Tongue (tissue), 2 donors: ENCODE results near the gene STRBP. TPM values are rescaled to one million over a fixed set of nuclear protein-coding genes. Genes with fewer than 3 reads are reported as not detected.
"Not testable (repeated sequence)": the region's sequence is repeated elsewhere in the genome, so short reads cannot be mapped to it uniquely, and the experiment has no call there.

Experiments
- DNase-seq: peaks from one replicate; pipeline ENCODE4 v3.0.0-alpha.2; 2015
- total RNA-seq: library from RNA; depleted of rRNA; stranded (reverse); fragments of >200 nt; gene quantifications from one replicate; pipeline ENCODE4 v1.2.3, GENCODE V29; 2014

Gene STRBP
- total RNA-seq, 1 donor from 2014 or later, result 26.3 TPM

- no peak for DNase-seq
Observed at GRCh38 chr9:123191260-123191659, 77.1 kb downstream of the STRBP start.

GRCh38 chr9:123187131-123187530, 81.3 kb downstream of the STRBP start:
- no peak for DNase-seq

- DNase-seq, result not testable (repeated sequence)
Observed at GRCh38 chr9:123186029-123186428, 82.4 kb downstream of the STRBP start.

GRCh38 chr9:123176949-123177348, 91.4 kb downstream of the STRBP start:
- DNase-seq, result no peak

GRCh38 chr9:123175854-123176629, 92.3 kb downstream of the STRBP start:
- DNase-seq, result no peak

GRCh38 chr9:123174887-123175518, 93.4 kb downstream of the STRBP start:
- no peak for DNase-seq

GRCh38 chr9:123174079-123174478, 94.3 kb downstream of the STRBP start:
- no peak for DNase-seq

- DNase-seq, result no peak
Observed at GRCh38 chr9:123169926-123170325, 98.5 kb downstream of the STRBP start.

- no peak for DNase-seq
Observed at GRCh38 chr9:123168586-123168985, 99.8 kb downstream of the STRBP start.

- DNase-seq, result no peak
Observed at GRCh38 chr9:123167474-123167873, 100.9 kb downstream of the STRBP start.

- no peak for DNase-seq
Observed at GRCh38 chr9:123165813-123166212, 102.6 kb downstream of the STRBP start.

GRCh38 chr9:123164285-123164684, 104.1 kb downstream of the STRBP start:
- DNase-seq, result no peak

- no peak for DNase-seq
Observed at GRCh38 chr9:123162791-123163345, 105.5 kb downstream of the STRBP start.

- no peak for DNase-seq
Observed at GRCh38 chr9:123162360-123162759, 106.0 kb downstream of the STRBP start.

- no peak for DNase-seq
Observed at GRCh38 chr9:123157221-123157620, 111.2 kb downstream of the STRBP start.

GRCh38 chr9:123150708-123151503, 117.5 kb downstream of the STRBP start:
- DNase-seq, result no peak

GRCh38 chr9:123149067-123149466, 119.3 kb downstream of the STRBP start:
- DNase-seq, result no peak

GRCh38 chr9:123138163-123138562, 130.2 kb downstream of the STRBP start:
- no peak for DNase-seq

GRCh38 chr9:123135430-123135829, 133.0 kb downstream of the STRBP start:
- DNase-seq, result no peak

GRCh38 chr9:123132696-123133095, 135.7 kb downstream of the STRBP start:
- no peak for DNase-seq

- no peak for DNase-seq
Observed at GRCh38 chr9:123131993-123132392, 136.4 kb downstream of the STRBP start.

- DNase-seq, result no peak
Observed at GRCh38 chr9:123131258-123131657, 137.1 kb downstream of the STRBP start.

GRCh38 chr9:123129423-123129822, 139.0 kb downstream of the STRBP start:
- DNase-seq, result no peak
